HEK293 (cell line): ENCODE data around the gene MIR17HG.
A peak's percentile ranks its signal among the peaks of the same experiment; 100 is the strongest.

Source experiments
- CTCF ChIA-PET: fragments of 350-600 bp; formaldehyde crosslinking; extraction: SDS; loops from one replicate; lab custom pipeline; 2021; ENCODE audit warnings: antibody characterized with exemption; lab: Yijun Ruan, JAX
- POLR2A ChIA-PET: fragments of 300-600 bp; formaldehyde crosslinking; extraction: SDS; loops from one replicate; lab custom pipeline; 2020; ENCODE audit warnings: antibody characterized with exemption, inconsistent platforms; lab: Yijun Ruan, JAX
- H3K27ac ChIP-seq: fragments of 200-500 bp; sonication (Bioruptor generic); 2 replicates; pipeline ENCODE4 v1.5.1; 2014; ENCODE audit warnings: low read depth, low read length, control low read depth, inconsistent platforms; ENCODE audit errors: extremely low read depth
- H3K36me3 ChIP-seq, 2 experiments: fragments of 200-500 bp in 1 of 2; sonication (Bioruptor generic) in 1 of 2; 1 replicate in 1 of 2; 2 replicates in 1 of 2; pipeline ENCODE4 v1.5.1; 2014 to 2017; ENCODE audit warnings: inconsistent platforms in 2 of 2, low read length in 2 of 2; ENCODE audit not compliant: control insufficient read depth in 2 of 2, insufficient read depth in 1 of 2
- H3K4me1 ChIP-seq: fragments of 200-500 bp; sonication (Bioruptor generic); 2 replicates; pipeline ENCODE4 v1.5.1; 2014; ENCODE audit warnings: mild to moderate bottlenecking, low read length, inconsistent platforms; ENCODE audit not compliant: control insufficient read depth, insufficient read depth
- H3K4me3 ChIP-seq: 2 replicates; pipeline ENCODE4 v1.5.1; 2011; ENCODE audit warnings: low read depth, mild to moderate bottlenecking, control low read depth, low read length, moderate library complexity
- H3K9me3 ChIP-seq: fragments of 200-500 bp; sonication (Bioruptor generic); 2 replicates; pipeline ENCODE4 v1.5.1; 2014; ENCODE audit warnings: low read depth, low read length, inconsistent platforms; ENCODE audit not compliant: control insufficient read depth, insufficient read depth
- BCL11A ChIP-seq: fragments of 450-650 bp; formaldehyde crosslinking; IDR thresholded peaks from 2 replicates; pipeline ENCODE4 v1.5.1; 2016; ENCODE audit warnings: low read depth, missing biosample characterization, missing genetic modification characterization
- FEZF1 ChIP-seq: fragments of 450-650 bp; formaldehyde crosslinking; IDR thresholded peaks from 2 replicates; pipeline ENCODE4 v1.5.1; 2016; ENCODE audit warnings: missing biosample characterization, missing genetic modification characterization
- SALL2 ChIP-seq: fragments of 450-650 bp; formaldehyde crosslinking; IDR thresholded peaks from 2 replicates; pipeline ENCODE4 v1.5.0; 2017; ENCODE audit warnings: missing biosample characterization, mild to moderate bottlenecking, missing genetic modification characterization, borderline replicate concordance
- YY2 ChIP-seq: fragments of 450-650 bp; formaldehyde crosslinking; IDR thresholded peaks from 2 replicates; pipeline ENCODE4 v1.5.1; 2016; ENCODE audit warnings: missing biosample characterization, missing genetic modification characterization
- ZBTB26 ChIP-seq: fragments of 450-650 bp; formaldehyde crosslinking; optimal IDR thresholded peaks from 2 replicates; pipeline ENCODE3; 2016; ENCODE audit warnings: missing biosample characterization, mild to moderate bottlenecking, missing genetic modification characterization
- ZBTB8A ChIP-seq: fragments of 450-650 bp; formaldehyde crosslinking; IDR thresholded peaks from 2 replicates; pipeline ENCODE4 v1.5.1; 2016; ENCODE audit warnings: missing biosample characterization, missing genetic modification characterization
- ZNF114 ChIP-seq: fragments of 450-650 bp; formaldehyde crosslinking; IDR thresholded peaks from 2 replicates; pipeline ENCODE4 v1.5.0; 2017; ENCODE audit warnings: missing biosample characterization, missing genetic modification characterization
- ZNF140 ChIP-seq: fragments of 450-650 bp; formaldehyde crosslinking; IDR thresholded peaks from 2 replicates; pipeline ENCODE4 v1.5.1; 2016; ENCODE audit warnings: missing biosample characterization, missing genetic modification characterization
- ZNF169 ChIP-seq: fragments of 450-650 bp; formaldehyde crosslinking; IDR thresholded peaks from 2 replicates; pipeline ENCODE4 v1.5.1; 2016; ENCODE audit warnings: missing biosample characterization, missing genetic modification characterization
- ZNF214 ChIP-seq: fragments of 450-650 bp; formaldehyde crosslinking; IDR thresholded peaks from 2 replicates; pipeline ENCODE4 v1.5.1; 2017; ENCODE audit warnings: missing biosample characterization, mild to moderate bottlenecking, missing genetic modification characterization, borderline replicate concordance
- ZNF221 ChIP-seq: fragments of 450-650 bp; formaldehyde crosslinking; IDR thresholded peaks from 2 replicates; pipeline ENCODE4 v1.5.1; 2017; ENCODE audit warnings: missing biosample characterization, missing genetic modification characterization, borderline replicate concordance
- ZNF239 ChIP-seq: fragments of 450-650 bp; formaldehyde crosslinking; IDR thresholded peaks from 2 replicates; pipeline ENCODE4 v1.5.1; 2016; ENCODE audit warnings: missing biosample characterization, missing genetic modification characterization
- ZNF24 ChIP-seq: fragments of 450-650 bp; formaldehyde crosslinking; IDR thresholded peaks from 2 replicates; pipeline ENCODE4 v1.5.1; 2016; ENCODE audit warnings: missing biosample characterization, missing genetic modification characterization
- ZNF266 ChIP-seq: fragments of 450-650 bp; formaldehyde crosslinking; IDR thresholded peaks from 2 replicates; pipeline ENCODE4 v1.5.1; 2016; ENCODE audit warnings: missing biosample characterization, missing genetic modification characterization, low read depth
- ZNF335 ChIP-seq: fragments of 450-650 bp; formaldehyde crosslinking; conservative IDR thresholded peaks from 2 replicates; pipeline ENCODE4 v1.5.1; 2016; ENCODE audit warnings: missing biosample characterization, missing genetic modification characterization
- ZNF501 ChIP-seq: fragments of 450-650 bp; formaldehyde crosslinking; IDR thresholded peaks from 2 replicates; pipeline ENCODE4 v1.5.1; 2016; ENCODE audit warnings: missing biosample characterization, missing genetic modification characterization
- ZNF548 ChIP-seq: fragments of 450-650 bp; formaldehyde crosslinking; IDR thresholded peaks from 2 replicates; pipeline ENCODE4 v1.5.1; 2016; ENCODE audit warnings: missing biosample characterization, missing genetic modification characterization
- ZNF626 ChIP-seq: fragments of 450-650 bp; sonication (Bioruptor Pico); formaldehyde crosslinking; IDR thresholded peaks from 2 replicates; pipeline ENCODE4 v1.5.1; 2018; ENCODE audit warnings: missing biosample characterization, missing genetic modification characterization, inconsistent platforms
- ZNF639 ChIP-seq: fragments of 450-650 bp; formaldehyde crosslinking; IDR thresholded peaks from 2 replicates; pipeline ENCODE4 v1.5.1; 2016; ENCODE audit warnings: missing biosample characterization, missing genetic modification characterization
- ZNF660 ChIP-seq: fragments of 450-650 bp; IDR thresholded peaks from 2 replicates; pipeline ENCODE4 v1.5.1; 2018; ENCODE audit warnings: missing biosample characterization, mild to moderate bottlenecking, missing genetic modification characterization
- ZNF677 ChIP-seq: fragments of 450-650 bp; IDR thresholded peaks from 2 replicates; pipeline ENCODE4 v1.5.0; 2018; ENCODE audit warnings: missing biosample characterization, mild to moderate bottlenecking, missing genetic modification characterization, moderate library complexity
- ZNF777 ChIP-seq: fragments of 450-650 bp; formaldehyde crosslinking; IDR thresholded peaks from 2 replicates; pipeline ENCODE4 v1.5.1; 2017; ENCODE audit warnings: missing biosample characterization, missing genetic modification characterization, borderline replicate concordance
- ZNF785 ChIP-seq: fragments of 450-650 bp; formaldehyde crosslinking; IDR thresholded peaks from 2 replicates; pipeline ENCODE4 v1.5.1; 2016; ENCODE audit warnings: missing biosample characterization, missing genetic modification characterization
- ZNF830 ChIP-seq: fragments of 450-650 bp; IDR thresholded peaks from 2 replicates; pipeline ENCODE4 v1.5.0; 2018; ENCODE audit warnings: missing biosample characterization, missing genetic modification characterization, low read depth, mild to moderate bottlenecking, moderate library complexity
- TF ChIP-seq, protein P1 (sequence below): fragments of 450-650 bp; formaldehyde crosslinking; IDR thresholded peaks from 2 replicates; pipeline ENCODE4 v1.5.1; 2016; ENCODE audit warnings: missing biosample characterization, missing genetic modification characterization
- TF ChIP-seq, protein P2 (sequence below): fragments of 450-650 bp; formaldehyde crosslinking; IDR thresholded peaks from 2 replicates; pipeline ENCODE4 v1.5.1; 2016; ENCODE audit warnings: missing biosample characterization, missing genetic modification characterization

MIR17HG gene

GRCh38 chr13:91399189-91400062 lies 51.9 kb downstream of the MIR17HG start:
- POLR2A ChIA-PET: no interaction called here
- CTCF ChIA-PET: interaction anchor here (1.3 to 1.5 kb wide), 3 partner anchors 7 to 18 kb away, joined by 3 to 6 read pairs (median 5); no protein-coding TSS in a partner anchor

GRCh38 chr13:91400063-91400399 lies 52.5 kb downstream of the MIR17HG start:
- POLR2A ChIA-PET: no interaction called here
- no peak overlapping the region for H3K4me3 ChIP-seq
- TF ChIP-seq ZNF335 (tag by site-specific recombination) (no peak), ZNF626 (tag by site-specific recombination) (no peak), ZNF501 (tag by site-specific recombination) (no peak)
- TF ChIP-seq, protein P1, sequence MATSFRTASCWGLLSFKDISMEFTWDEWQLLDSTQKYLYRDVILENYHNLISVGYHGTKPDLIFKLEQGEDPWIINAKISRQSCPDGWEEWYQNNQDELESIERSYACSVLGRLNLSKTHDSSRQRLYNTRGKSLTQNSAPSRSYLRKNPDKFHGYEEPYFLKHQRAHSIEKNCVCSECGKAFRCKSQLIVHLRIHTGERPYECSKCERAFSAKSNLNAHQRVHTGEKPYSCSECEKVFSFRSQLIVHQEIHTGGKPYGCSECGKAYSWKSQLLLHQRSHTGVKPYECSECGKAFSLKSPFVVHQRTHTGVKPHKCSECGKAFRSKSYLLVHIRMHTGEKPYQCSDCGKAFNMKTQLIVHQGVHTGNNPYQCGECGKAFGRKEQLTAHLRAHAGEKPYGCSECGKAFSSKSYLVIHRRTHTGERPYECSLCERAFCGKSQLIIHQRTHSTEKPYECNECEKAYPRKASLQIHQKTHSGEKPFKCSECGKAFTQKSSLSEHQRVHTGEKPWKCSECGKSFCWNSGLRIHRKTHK: no peak
- no peak overlapping the region for H3K27ac ChIP-seq
- CTCF ChIA-PET: interaction anchor here (1.3 kb wide), 1 partner anchor 19 kb away, joined by 3 read pairs; no protein-coding TSS in a partner anchor
- H3K36me3 ChIP-seq: no peaks in the 10 kb centered on the region
- no peaks in the 10 kb centered on the region for H3K9me3 ChIP-seq
- no peaks in the 10 kb centered on the region for H3K4me1 ChIP-seq

More at GRCh38 chr13:91399189-91400062, 51.9 kb downstream of the MIR17HG start:
- TF ChIP-seq, protein P2, sequence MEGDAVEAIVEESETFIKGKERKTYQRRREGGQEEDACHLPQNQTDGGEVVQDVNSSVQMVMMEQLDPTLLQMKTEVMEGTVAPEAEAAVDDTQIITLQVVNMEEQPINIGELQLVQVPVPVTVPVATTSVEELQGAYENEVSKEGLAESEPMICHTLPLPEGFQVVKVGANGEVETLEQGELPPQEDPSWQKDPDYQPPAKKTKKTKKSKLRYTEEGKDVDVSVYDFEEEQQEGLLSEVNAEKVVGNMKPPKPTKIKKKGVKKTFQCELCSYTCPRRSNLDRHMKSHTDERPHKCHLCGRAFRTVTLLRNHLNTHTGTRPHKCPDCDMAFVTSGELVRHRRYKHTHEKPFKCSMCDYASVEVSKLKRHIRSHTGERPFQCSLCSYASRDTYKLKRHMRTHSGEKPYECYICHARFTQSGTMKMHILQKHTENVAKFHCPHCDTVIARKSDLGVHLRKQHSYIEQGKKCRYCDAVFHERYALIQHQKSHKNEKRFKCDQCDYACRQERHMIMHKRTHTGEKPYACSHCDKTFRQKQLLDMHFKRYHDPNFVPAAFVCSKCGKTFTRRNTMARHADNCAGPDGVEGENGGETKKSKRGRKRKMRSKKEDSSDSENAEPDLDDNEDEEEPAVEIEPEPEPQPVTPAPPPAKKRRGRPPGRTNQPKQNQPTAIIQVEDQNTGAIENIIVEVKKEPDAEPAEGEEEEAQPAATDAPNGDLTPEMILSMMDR (tag by site-specific recombination): no peak
- TF ChIP-seq ZNF266 (tag by site-specific recombination) (no peak), ZNF169 (tag by site-specific recombination) (no peak), FEZF1 (tag by site-specific recombination) (no peak), ZNF639 (tag by site-specific recombination) (no peak), SALL2 (no peak), ZNF214 (tag by site-specific recombination) (no peak), ZNF785 (tag by site-specific recombination) (no peak), ZNF221 (tag by site-specific recombination) (no peak)
- H3K4me3 ChIP-seq: peak overlapping the region; percentile 71
- H3K4me1 ChIP-seq: no peaks in the 10 kb centered on the region
- no peak overlapping the region for H3K27ac ChIP-seq
- H3K9me3 ChIP-seq: no peaks in the 10 kb centered on the region
- no peaks in the 10 kb centered on the region for H3K36me3 ChIP-seq

DNA sequence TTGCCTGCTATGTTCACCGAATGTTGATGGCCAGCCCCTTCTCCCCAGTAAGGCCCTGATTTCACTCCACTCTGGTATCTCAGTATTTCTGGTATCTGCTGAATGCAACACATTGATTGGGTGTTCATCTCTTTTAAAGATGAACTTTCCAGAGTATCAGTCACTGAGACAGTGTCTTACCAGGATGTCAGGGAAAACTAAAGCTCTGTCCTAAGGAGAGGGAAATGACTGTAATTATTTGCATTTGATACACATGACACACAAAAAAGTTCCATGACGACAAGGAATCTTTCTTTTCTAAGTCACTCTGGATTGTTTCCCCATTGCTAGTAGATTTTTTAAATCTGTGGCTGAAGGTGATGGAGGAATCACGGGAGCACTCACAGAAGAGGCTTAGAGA lies 53.2 kb downstream of the MIR17HG start:
- no peaks in the 10 kb centered on the region for H3K36me3 ChIP-seq
- CTCF ChIA-PET: interaction anchor here (1.3 kb wide), 1 partner anchor 19 kb away, joined by 3 read pairs; no protein-coding TSS in a partner anchor
- TF ChIP-seq ZNF777 (tag by site-specific recombination) (no peak), YY2 (tag by site-specific recombination) (no peak), ZNF548 (tag by site-specific recombination) (no peak), ZNF660 (tag by site-specific recombination) (no peak), ZBTB8A (tag by site-specific recombination) (no peak), ZNF169 (tag by site-specific recombination) (no peak), ZNF677 (tag by site-specific recombination) (no peak), ZNF114 (no peak), ZNF239 (tag by site-specific recombination) (no peak), ZNF266 (tag by site-specific recombination) (no peak), BCL11A (tag by site-specific recombination) (no peak), ZNF830 (tag by site-specific recombination) (no peak), ZBTB26 (tag by site-specific recombination) (no peak), ZNF24 (tag by site-specific recombination) (no peak), ZNF140 (tag by site-specific recombination) (no peak)

More for the DNA sequence above, 53.2 kb downstream of the MIR17HG start:
- H3K27ac ChIP-seq: no peak overlapping the region
- no peaks in the 10 kb centered on the region for H3K4me1 ChIP-seq
- H3K9me3 ChIP-seq: no peaks in the 10 kb centered on the region
- POLR2A ChIA-PET: no interaction called here
- H3K4me3 ChIP-seq: no peak overlapping the region
